K562 (cell line): ENCODE results near the gene BEST2. TPM values are rescaled to one million over a fixed set of nuclear protein-coding genes. Genes with fewer than 3 reads are reported as not detected.
A peak's percentile ranks its signal among the peaks of the same experiment; 100 is the strongest.

Source experiments
- ATAC-seq: fragments of 200-7000 bp; cut with Tn5 transposase; 3 replicates; pipeline ENCODE4 v1.9.1; 2020; ENCODE audit warnings: moderate library complexity
- BruUV-seq: library from RNA; stranded (reverse); fragments of 400-500 nt; replicated peaks from 2 replicates; lab custom pipeline; 2021; lab: Mats Ljungman, UMichigan
- CTCF ChIA-PET: fragments of 300-600 bp; formaldehyde crosslinking; extraction: SDS; loops from one replicate; lab custom pipeline; 2021; ENCODE audit warnings: low intra/inter-chr PET ratio; lab: Yijun Ruan, JAX
- POLR2A ChIA-PET: fragments of 300-600, 350-650 bp; sonication (Branson Sonifier 250); formaldehyde crosslinking; extraction: SDS; loops from one replicate; lab custom pipeline; 2021; ENCODE audit warnings: antibody characterized with exemption, inconsistent platforms; lab: Yijun Ruan, JAX
- DNase-seq, 4 experiments: peaks; one replicate each; pipeline versions ENCODE4 v3.0.0 to v3.0.0-alpha.2; 2011 to 2018; ENCODE audit warnings: low spot score in 3 of 4, mixed read lengths in 3 of 4; ENCODE audit errors: extremely low read depth in 1 of 4
- FAIRE-seq: peaks from 2 replicates; lab custom pipeline; 2011; peaks lifted over from hg19 to GRCh38; lab: Jason Lieb, UNC
- H2AFZ ChIP-seq: 2 replicates; pipeline ENCODE4 v1.6.0; 2011; ENCODE audit warnings: low read depth, low read length, control low read depth, inconsistent platforms
- H3K27ac ChIP-seq: fragments of 200-600 bp; 3 replicates; pipeline ENCODE4 v1.8.0; 2011; ENCODE audit warnings: low read depth, mild to moderate bottlenecking, control low read depth, inconsistent platforms, low read length, moderate library complexity, mixed read lengths; ENCODE audit errors: extremely low read depth
- H3K27me3 ChIP-seq, 2 experiments: fragments of 300-600 bp in 1 of 2; 2 replicates in 1 of 2; 3 replicates in 1 of 2; pipeline versions ENCODE4 v1.6.0 to v1.8.0; 2011; ENCODE audit warnings: inconsistent platforms in 2 of 2, low read length in 2 of 2, mild to moderate bottlenecking in 1 of 2, mixed read lengths in 1 of 2, moderate library complexity in 1 of 2; ENCODE audit not compliant: control insufficient read depth in 2 of 2, insufficient read depth in 2 of 2
- H3K36me3 ChIP-seq: fragments of 300-600 bp; 3 replicates; pipeline ENCODE4 v1.8.0; 2011; ENCODE audit warnings: mild to moderate bottlenecking, low read length, inconsistent platforms; ENCODE audit not compliant: control insufficient read depth, insufficient read depth
- H3K4me1 ChIP-seq, 2 experiments: fragments of 200-600 bp in 1 of 2; replicated peaks in 1 of 2; 2 replicates in 1 of 2; 3 replicates in 1 of 2; pipeline versions ENCODE4 v1.5.1 to v1.8.0; 2011; ENCODE audit warnings: inconsistent platforms in 2 of 2, low read length in 2 of 2, mild to moderate bottlenecking in 1 of 2, mixed read lengths in 1 of 2, moderate library complexity in 1 of 2; ENCODE audit not compliant: control insufficient read depth in 2 of 2, insufficient read depth in 2 of 2
- H3K4me2 ChIP-seq: 2 replicates; pipeline ENCODE4 v1.6.1; 2011; ENCODE audit warnings: low read length, control low read depth, inconsistent platforms, mixed read lengths; ENCODE audit not compliant: insufficient read depth
- H3K4me3 ChIP-seq: fragments of 200-600 bp; sonication (generic), shearing (Covaris generic); 2 replicates; pipeline ENCODE4 v1.5.1; 2016; ENCODE audit warnings: control low read depth, inconsistent platforms
- H3K79me2 ChIP-seq: fragments of 200-600 bp; 3 replicates; pipeline ENCODE4 v1.8.0; 2011; ENCODE audit warnings: low read length, inconsistent platforms; ENCODE audit not compliant: control insufficient read depth, insufficient read depth
- H3K9ac ChIP-seq, 2 experiments: 2 replicates each; pipeline versions ENCODE4 v1.6.0 to v1.6.1; 2011; ENCODE audit warnings: low read depth in 2 of 2, low read length in 2 of 2, control low read depth in 1 of 2, inconsistent platforms in 1 of 2, mild to moderate bottlenecking in 1 of 2, mixed read lengths in 1 of 2; ENCODE audit not compliant: insufficient read depth in 1 of 2
- H3K9me1 ChIP-seq: one replicate; pipeline ENCODE4 v1.6.0; 2011; ENCODE audit warnings: inconsistent platforms, mild to moderate bottlenecking, low read length, moderate library complexity; ENCODE audit not compliant: control insufficient read depth, insufficient read depth
- H3K9me3 ChIP-seq: replicated peaks from 2 replicates; pipeline ENCODE4 v1.5.1; 2011; ENCODE audit warnings: low read depth, low read length, inconsistent platforms; ENCODE audit not compliant: control insufficient read depth, insufficient read depth
- H4K20me1 ChIP-seq: replicated peaks from 2 replicates; pipeline ENCODE4 v1.6.1; 2011; ENCODE audit warnings: low read length, inconsistent platforms, mixed read lengths; ENCODE audit not compliant: control insufficient read depth, insufficient read depth
- CBX2 ChIP-seq: fragments of 200-600 bp; sonication (generic); IDR thresholded peaks from one replicate; pipeline ENCODE4 v1.6.1; 2012; ENCODE audit warnings: mild to moderate bottlenecking, low read length, inconsistent platforms; ENCODE audit not compliant: insufficient read depth, poor library complexity, severe bottlenecking
- DPF2 ChIP-seq: fragments of 450-650 bp; IDR thresholded peaks from 2 replicates; pipeline ENCODE4 v1.6.1; 2016
- KDM1A ChIP-seq, 2 experiments: fragments of 450-650 bp; IDR thresholded peaks; 2 replicates each; pipeline ENCODE4 v1.6.1; 2016; ENCODE audit warnings: mild to moderate bottlenecking in 2 of 2
- MTA2 ChIP-seq: fragments of 450-650 bp; IDR thresholded peaks from 2 replicates; pipeline ENCODE4 v1.6.1; 2016; ENCODE audit warnings: low read depth
- NEUROD1 ChIP-seq: fragments of 150-350 bp; IDR thresholded peaks from 2 replicates; pipeline ENCODE4 v1.6.1; 2014; ENCODE audit warnings: borderline replicate concordance, low read length, low read depth; ENCODE audit not compliant: partially characterized antibody
- RAD21 ChIP-seq, 2 experiments: fragments of 250-450 bp in 1 of 2; fragments of 450-650 bp in 1 of 2; sonication (Bioruptor Pico) in 1 of 2; formaldehyde crosslinking in 1 of 2; IDR thresholded peaks in 1 of 2; conservative IDR thresholded peaks in 1 of 2; 2 replicates each; pipeline versions ENCODE4 v1.4.0 to v1.8.0; 2020 to 2022; ENCODE audit warnings: mild to moderate bottlenecking in 2 of 2, moderate library complexity in 1 of 2
- SP1 ChIP-seq: sonication (generic); formaldehyde crosslinking; IDR thresholded peaks from 2 replicates; pipeline ENCODE4 v1.8.1; 2022; ENCODE audit warnings: mild to moderate bottlenecking, missing genetic modification reagents
- SREBF2 ChIP-seq: sonication (generic); formaldehyde crosslinking; IDR thresholded peaks from 2 replicates; pipeline ENCODE4 v1.4.0; 2020; ENCODE audit warnings: mild to moderate bottlenecking, missing genetic modification reagents
- TBL1XR1 ChIP-seq, 2 experiments: IDR thresholded peaks; 2 replicates each; pipeline ENCODE4 v1.6.1; 2012; ENCODE audit warnings: improper control_type of control experiment in 2 of 2, low read length in 2 of 2, mild to moderate bottlenecking in 1 of 2
- YBX1 ChIP-seq: fragments of 450-650 bp; IDR thresholded peaks from 2 replicates; pipeline ENCODE4 v1.7.1; 2016; ENCODE audit warnings: mild to moderate bottlenecking
- ZBTB7A ChIP-seq: IDR thresholded peaks from 2 replicates; pipeline ENCODE4 v1.6.1; 2011; ENCODE audit warnings: low read depth, mild to moderate bottlenecking, low read length, moderate library complexity, borderline replicate concordance; ENCODE audit not compliant: control insufficient read depth
- WGBS: fragments of 100-300 bp; shearing (Covaris generic); methylation state at CpG from one replicate; pipeline ENCODE4 v1.1.6; 2016; ENCODE audit warnings: low coverage, mixed read lengths; ENCODE audit not compliant: insufficient coverage; ENCODE audit errors: missing lambda C conversion rate; 5-methylcytosine and 5-hydroxymethylcytosine counted together
- in situ Hi-C: fragments of 300-500 bp; cut with MboI; formaldehyde crosslinking; loops from 4 replicates; pipeline ENCODE4 v1.15.0; 2018; ENCODE audit warnings: inconsistent platforms, mixed read lengths
- intact Hi-C: fragments of 100-400 bp; cut with micrococcal nuclease; formaldehyde crosslinking; loops from 2 replicates; pipeline ENCODE4 v1.14.2; 2022
- polyA plus RNA-seq, 8 experiments: library from polyadenylated mRNA; depleted of rRNA in 4 of 8; stranded (reverse) in 5 of 8; unstranded in 3 of 8; fragments of >200 nt; fragmentation: Nextera tagmentation in 2 of 8; fragmentation: Illumina TruSeq in 1 of 8; extraction: Ambion mirVana in 2 of 8; extraction: Trizol in 1 of 8; gene quantifications; 2 replicates each; pipeline versions ENCODE4 v1.2.1 to v1.2.3, GENCODE V29; 2011 to 2014; ENCODE audit warnings: inconsistent platforms in 1 of 8, missing spikeins in 1 of 8
- total RNA-seq, 7 experiments: library from RNA; depleted of rRNA in 6 of 7; stranded (reverse); fragments of >200 nt in 6 of 7; fragmentation: Illumina TruSeq in 2 of 7; extraction: Trizol in 2 of 7; gene quantifications; 2 replicates each; pipeline versions ENCODE4 v1.2.1 to v1.2.3, GENCODE V29; 2011 to 2021; ENCODE audit warnings: low replicate concordance in 1 of 7
- TF ChIP-seq, protein P1 (sequence below): fragments of 450-650 bp; formaldehyde crosslinking; conservative IDR thresholded peaks from 2 replicates; pipeline ENCODE4 v1.4.0; 2022; ENCODE audit warnings: mild to moderate bottlenecking, missing genetic modification characterization
- TF ChIP-seq, protein P2 (sequence below), 2 experiments: fragments of 450-650 bp in 1 of 2; sonication (generic) in 1 of 2; formaldehyde crosslinking in 1 of 2; IDR thresholded peaks in 1 of 2; conservative IDR thresholded peaks in 1 of 2; 2 replicates each; pipeline versions ENCODE4 v1.6.1 to v1.8.1; 2016 to 2023; ENCODE audit warnings: mild to moderate bottlenecking in 2 of 2, moderate library complexity in 2 of 2, inconsistent platforms in 1 of 2, missing genetic modification reagents in 1 of 2
- TF ChIP-seq, protein P3 (sequence below): fragments of 250-450 bp; sonication (Bioruptor Pico); IDR thresholded peaks from 2 replicates; pipeline ENCODE4 v1.8.0; 2021; ENCODE audit warnings: moderate library complexity, mild to moderate bottlenecking, inconsistent platforms
- TF ChIP-seq, protein P4 (sequence below): sonication (generic); formaldehyde crosslinking; IDR thresholded peaks from 2 replicates; pipeline ENCODE4 v1.8.0; 2022; ENCODE audit warnings: mild to moderate bottlenecking, missing genetic modification reagents

Gene BEST2
- total and polyA plus RNA-seq, 9 of the 15 experiments (the other 6 are each of a cell fraction or from before 2014, with no cell fraction given): not detected

DNA sequence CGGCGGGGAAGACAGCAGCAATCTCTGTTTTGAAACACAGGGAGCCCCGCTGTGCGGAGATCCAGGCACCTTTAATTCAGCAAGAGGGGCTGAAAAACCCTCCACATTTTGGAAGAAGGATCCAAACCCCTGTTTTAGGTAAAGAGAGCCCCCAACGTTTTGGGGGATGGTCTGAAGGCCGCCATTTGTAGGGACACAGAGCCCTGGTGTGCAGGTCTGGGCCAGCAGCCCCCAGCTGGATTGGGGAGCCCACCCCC, 27.2 kb downstream of the BEST2 start (continued):
- TF ChIP-seq ZBTB7A: peak; percentile 58; the same call in 1 of the 2 replicates
- TF ChIP-seq, protein P1, sequence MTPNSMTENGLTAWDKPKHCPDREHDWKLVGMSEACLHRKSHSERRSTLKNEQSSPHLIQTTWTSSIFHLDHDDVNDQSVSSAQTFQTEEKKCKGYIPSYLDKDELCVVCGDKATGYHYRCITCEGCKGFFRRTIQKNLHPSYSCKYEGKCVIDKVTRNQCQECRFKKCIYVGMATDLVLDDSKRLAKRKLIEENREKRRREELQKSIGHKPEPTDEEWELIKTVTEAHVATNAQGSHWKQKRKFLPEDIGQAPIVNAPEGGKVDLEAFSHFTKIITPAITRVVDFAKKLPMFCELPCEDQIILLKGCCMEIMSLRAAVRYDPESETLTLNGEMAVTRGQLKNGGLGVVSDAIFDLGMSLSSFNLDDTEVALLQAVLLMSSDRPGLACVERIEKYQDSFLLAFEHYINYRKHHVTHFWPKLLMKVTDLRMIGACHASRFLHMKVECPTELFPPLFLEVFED (CRISPR knock-in tag): no peak
- TF ChIP-seq YBX1: no peak
- no peak for TF ChIP-seq TBL1XR1 (IDR thresholded peaks at IDR 0.05; ENCODE audit: low read length in 2 of 2)
- TF ChIP-seq, all 486 proteins: peak for 8

DNA sequence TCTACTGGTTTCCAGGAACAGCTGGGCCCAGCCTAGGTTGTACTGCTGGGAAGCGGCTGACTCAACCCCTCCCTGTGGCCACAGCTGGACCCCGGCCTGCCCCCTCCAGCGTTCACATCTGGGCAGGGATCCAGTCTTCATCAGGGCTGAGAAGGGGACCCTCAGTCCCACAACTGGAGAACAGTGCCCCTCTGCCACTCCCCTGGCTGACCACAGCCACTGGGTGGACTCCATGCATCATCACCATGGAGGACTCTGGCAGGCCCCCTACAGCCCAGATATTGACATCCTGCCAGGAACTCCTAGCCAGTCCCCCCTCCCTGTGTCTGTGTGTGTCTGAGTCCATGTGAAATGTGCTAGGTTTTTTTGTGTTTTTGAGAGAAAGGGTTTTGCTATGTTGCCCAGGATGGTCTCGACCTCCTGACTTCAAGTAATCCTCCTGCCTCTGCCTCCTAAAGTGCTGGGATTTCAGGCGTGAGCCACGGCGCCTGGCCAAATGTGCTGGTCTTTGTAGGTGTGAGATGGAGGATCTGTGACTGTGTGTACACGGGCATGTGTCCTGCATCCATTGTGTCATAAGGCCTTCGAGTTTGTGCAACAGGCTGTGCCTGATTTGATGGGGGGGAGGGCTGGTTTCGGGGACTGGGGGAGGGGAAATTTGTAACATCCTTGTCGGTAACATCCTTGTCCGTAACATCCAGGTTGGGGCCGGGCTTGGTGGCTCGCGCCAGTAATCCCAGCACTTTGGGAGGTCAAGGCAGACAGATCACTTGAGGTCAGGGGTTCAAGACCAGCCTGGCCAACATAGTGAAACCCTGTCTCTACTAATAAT, 27.8 kb downstream of the BEST2 start:
- intact Hi-C loops: loop anchor here (5.0 kb wide), 1 partner anchor 63 kb away; no protein-coding TSS in a partner anchor
- H4K20me1 ChIP-seq: no peaks in the 10 kb centered on the region
- FAIRE-seq (peak; percentile 84), DNase-seq (peak in 3 of 4 experiments; percentile 41 to 79 (median 58)), ATAC-seq (peak; percentile 43)
- peak overlapping the region; percentile 85 for H3K4me2 ChIP-seq
- peaks cover 6% of the 10 kb centered on the region; the same call in 1 of the 3 replicates for H3K79me2 ChIP-seq
- no peaks in the 10 kb centered on the region for H3K9me1 ChIP-seq
- no peaks in the 10 kb centered on the region for H3K9me3 ChIP-seq
- H3K27ac ChIP-seq: peak overlapping the region; percentile 68
- H2AFZ ChIP-seq: peak overlapping the region; percentile 83
- no peaks in the 10 kb centered on the region for H3K27me3 ChIP-seq
- BruUV-seq: no TSS peak
- peak overlapping the region; percentile 59 to 89 for H3K9ac ChIP-seq
- in situ Hi-C loops: no loop called here
- WGBS: 49% methylated on average over 15 of the region's 15 CpGs
- ChIA-PET POLR2A (interaction anchor here (1.0 to 4.1 kb wide), 4 partner anchors 9 to 59 kb away, joined by 3 to 44 read pairs (median 14); partner anchors contain the start of gene JUNB), CTCF (no interaction called here)
- no peaks in the 10 kb centered on the region for H3K36me3 ChIP-seq
- peaks cover 41 to 76% of the 10 kb centered on the region in 2 experiments for H3K4me1 ChIP-seq
- peak overlapping the region; percentile 37 for H3K4me3 ChIP-seq
- TF ChIP-seq MTA2: no peak
- TF ChIP-seq, protein P2, sequence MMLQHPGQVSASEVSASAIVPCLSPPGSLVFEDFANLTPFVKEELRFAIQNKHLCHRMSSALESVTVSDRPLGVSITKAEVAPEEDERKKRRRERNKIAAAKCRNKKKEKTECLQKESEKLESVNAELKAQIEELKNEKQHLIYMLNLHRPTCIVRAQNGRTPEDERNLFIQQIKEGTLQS (IDR thresholded peaks at IDR 0.05): peak; percentile 25
- TF ChIP-seq, protein P2 (CRISPR knock-in tag; conservative IDR thresholded peaks at IDR 0.05): no peak
- TF ChIP-seq SP1 (CRISPR knock-in tag): no peak
- TF ChIP-seq KDM1A (IDR thresholded peaks at IDR 0.05): peak in 1 of 2 experiments; percentile 48; a peak in 1 of 4 replicates
- peak in 1 of 2 experiments; percentile 10; a peak in 1 of 4 replicates for TF ChIP-seq RAD21 (CRISPR knock-in tag; conservative IDR thresholded peaks at IDR 0.05 in 1 of 2, IDR thresholded peaks at IDR 0.05 in 1 of 2)
- TF ChIP-seq SREBF2 (CRISPR knock-in tag): no peak
- 0 out of 2 replicates have a peak, but pooled peaks have one; percentile 34 for TF ChIP-seq DPF2
- TF ChIP-seq, protein P3, sequence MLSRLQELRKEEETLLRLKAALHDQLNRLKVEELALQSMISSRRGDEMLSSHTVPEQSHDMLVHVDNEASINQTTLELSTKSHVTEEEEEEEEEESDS (CRISPR knock-in tag): no peak
- peak; percentile 52 for TF ChIP-seq NEUROD1
- no peak for TF ChIP-seq CBX2
- TF ChIP-seq, protein P4, sequence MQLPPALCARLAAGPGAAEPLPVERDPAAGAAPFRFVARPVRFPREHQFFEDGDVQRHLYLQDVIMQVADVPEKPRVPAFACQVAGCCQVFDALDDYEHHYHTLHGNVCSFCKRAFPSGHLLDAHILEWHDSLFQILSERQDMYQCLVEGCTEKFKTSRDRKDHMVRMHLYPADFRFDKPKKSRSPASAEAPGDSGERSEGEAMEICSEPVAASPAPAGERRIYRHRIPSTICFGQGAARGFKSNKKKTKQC: peak; percentile 63; the same call in 1 of the 2 replicates
